Hindlimb muscle (tissue), 1 donor: ENCODE data around the gene CBARP. TPM values are rescaled to one million over a fixed set of nuclear protein-coding genes. Genes with fewer than 3 reads are reported as not detected.

Experiments used
- DNase-seq: peaks from one replicate; pipeline ENCODE4 v3.0.0-alpha.2; 2013
- polyA plus RNA-seq: library from polyadenylated mRNA; unstranded; fragments of 120-200 nt; gene quantifications from one replicate; pipeline ENCODE4 v1.2.1, GENCODE V29; 2013; ENCODE audit not compliant: insufficient read length

Gene CBARP
- polyA plus RNA-seq, 1 donor = 1.9 TPM

- no peak for DNase-seq
Measured at GRCh38 chr19:1265615-1266128, 27.9 kb upstream of the CBARP start.

DNA sequence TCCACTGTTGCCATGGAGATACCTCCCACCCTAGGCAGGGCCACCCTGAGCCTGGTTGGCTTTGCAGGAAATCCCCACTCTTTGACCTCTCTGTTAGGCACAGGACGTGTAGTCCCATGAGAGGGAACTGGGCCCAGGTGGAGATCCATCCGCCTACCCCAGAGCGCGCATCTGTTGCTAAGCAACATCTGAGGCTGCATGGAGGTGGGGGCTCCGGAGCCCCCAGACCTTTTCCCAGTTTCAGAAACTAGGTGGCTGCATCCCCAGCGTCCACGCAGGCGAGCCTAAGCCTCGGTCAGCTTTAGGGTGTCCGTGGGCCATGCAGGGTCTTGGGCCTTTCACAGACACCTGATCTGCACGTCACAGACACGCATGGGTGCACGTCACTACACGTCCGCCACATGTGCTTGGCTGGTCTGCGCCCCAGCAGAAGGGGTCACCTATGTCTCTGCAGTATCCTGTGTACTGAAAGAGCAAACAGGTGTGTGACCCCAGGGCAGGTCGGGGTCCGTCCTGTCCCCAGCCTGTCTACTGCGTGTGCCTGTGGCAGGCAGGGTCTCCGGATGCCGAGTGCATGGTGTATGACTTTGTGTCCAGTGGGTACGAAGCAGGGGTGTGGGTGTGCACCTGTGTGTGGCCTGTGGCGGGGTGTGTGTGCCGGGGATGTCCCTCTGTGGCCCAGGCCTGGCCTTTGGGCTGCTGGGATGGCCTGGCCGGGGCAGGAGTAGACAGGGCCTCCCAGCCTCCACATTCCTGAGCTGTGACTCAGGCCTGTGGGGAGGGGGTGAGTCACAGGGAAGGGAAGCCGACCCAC, 27.2 kb upstream of the CBARP start:
- no peak for DNase-seq

DNA sequence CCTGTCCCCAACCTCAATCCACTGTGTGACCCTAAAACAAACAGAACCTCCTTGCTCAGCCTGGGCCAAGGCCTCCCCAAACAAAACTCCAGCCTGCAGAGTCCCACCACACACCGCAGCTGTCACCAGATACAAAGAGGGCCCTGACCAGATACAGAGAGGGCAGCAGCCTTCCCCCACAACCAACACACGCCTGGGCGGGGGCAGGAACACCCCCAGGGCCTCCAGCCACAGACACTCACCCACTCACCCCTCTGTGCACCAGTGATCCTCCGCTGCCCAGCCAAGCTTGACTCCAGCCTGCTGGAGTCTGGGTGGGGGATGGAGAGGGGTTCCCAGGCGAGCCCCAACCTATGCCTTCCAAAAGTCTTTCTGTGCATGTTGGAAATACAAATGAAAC, 25.4 kb upstream of the CBARP start:
- DNase-seq = no peak

DNA sequence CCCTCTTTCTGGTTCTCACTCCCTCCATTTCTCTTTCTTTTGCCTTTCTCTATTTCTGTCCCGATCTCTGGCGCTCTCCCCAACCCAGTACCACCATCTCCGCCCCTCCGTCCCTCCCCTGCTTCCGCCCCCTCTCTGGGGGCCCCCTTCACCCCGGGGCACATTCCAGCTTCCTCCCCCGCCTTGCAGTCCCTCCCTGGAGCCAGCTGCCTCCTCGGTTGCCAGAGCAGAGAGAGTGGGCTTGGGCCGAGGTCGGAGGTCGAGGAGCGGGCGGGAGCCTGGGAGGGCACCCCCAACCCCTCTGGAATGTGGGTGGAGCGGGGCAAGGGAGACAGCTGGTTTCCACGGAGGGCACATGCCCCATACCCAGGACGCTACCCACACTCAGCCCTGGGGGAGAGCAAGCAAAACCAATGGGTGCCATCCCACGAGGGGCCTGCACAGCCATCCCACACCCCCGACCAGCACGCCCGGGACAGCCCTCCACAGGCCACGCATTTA, 24.9 kb upstream of the CBARP start:
- DNase-seq = no peak

DNA sequence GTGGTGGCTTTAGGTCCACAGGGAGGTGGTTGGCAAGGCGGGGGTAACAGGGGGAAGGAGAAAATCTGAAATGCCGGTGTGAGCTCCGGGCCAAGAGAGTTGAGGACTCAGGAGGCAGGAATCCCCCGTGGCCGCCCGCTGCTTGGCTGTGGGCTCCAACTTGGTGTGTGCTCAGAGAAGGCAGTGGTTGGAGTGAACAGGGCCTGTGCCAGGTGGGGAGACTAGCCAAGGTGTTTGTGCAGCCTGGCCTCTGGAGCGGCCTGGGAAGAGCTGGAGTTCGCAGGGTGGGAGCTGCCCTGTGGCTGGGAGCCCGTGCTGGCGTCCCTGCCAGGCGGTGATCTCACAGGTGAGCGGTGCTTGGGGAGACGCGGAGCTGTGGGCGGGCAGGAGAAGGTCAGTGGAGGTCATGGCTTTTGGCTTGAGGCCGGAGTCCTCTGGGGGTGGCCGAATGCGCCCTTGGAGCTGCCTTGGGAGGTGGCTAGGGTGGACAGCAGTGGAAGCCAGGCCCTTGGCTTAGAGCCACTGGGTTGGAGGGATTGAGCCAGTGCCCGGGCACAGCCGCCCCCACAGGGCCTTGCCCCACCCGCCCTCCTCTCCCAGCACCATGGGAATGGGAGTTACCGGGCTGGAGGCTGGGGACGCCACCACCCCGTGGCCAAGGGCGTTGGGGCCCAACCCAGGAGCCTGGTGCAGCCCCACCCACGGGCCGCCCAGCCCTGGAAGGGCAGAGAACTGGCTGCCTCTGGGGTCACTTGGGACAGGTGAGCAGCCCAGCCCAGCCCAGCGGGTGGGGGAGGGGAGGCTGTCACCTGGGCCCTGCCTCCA, 24.2 kb upstream of the CBARP start:
- DNase-seq = no peak

DNA sequence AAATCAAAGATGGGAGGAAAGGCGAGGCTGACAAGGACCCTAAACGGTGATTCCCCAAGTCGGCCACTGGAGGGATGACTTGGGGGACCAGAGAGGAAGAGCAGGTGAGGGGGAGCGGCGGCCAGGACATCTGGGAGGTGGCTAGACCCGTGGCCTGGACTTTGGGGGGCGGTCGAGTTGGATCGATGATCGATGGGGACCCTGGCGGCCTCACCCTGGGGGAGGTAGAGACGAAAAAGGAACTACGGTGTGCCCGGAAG, 23.7 kb upstream of the CBARP start:
- no peak for DNase-seq

- peak; percentile 99 for DNase-seq
Measured at GRCh38 chr19:1260749-1261537, 23.1 kb upstream of the CBARP start.

GRCh38 chr19:1259876-1260748, 22.3 kb upstream of the CBARP start:
- DNase-seq = no peak

- no peak for DNase-seq
Measured at GRCh38 chr19:1259206-1259875, 21.5 kb upstream of the CBARP start.

- no peak for DNase-seq
Measured at GRCh38 chr19:1258707-1259205, 21.0 kb upstream of the CBARP start.

- DNase-seq = no peak
Measured at GRCh38 chr19:1258163-1258492, 20.3 kb upstream of the CBARP start.

- DNase-seq = no peak
Measured at GRCh38 chr19:1257475-1258162, 19.8 kb upstream of the CBARP start.

DNA sequence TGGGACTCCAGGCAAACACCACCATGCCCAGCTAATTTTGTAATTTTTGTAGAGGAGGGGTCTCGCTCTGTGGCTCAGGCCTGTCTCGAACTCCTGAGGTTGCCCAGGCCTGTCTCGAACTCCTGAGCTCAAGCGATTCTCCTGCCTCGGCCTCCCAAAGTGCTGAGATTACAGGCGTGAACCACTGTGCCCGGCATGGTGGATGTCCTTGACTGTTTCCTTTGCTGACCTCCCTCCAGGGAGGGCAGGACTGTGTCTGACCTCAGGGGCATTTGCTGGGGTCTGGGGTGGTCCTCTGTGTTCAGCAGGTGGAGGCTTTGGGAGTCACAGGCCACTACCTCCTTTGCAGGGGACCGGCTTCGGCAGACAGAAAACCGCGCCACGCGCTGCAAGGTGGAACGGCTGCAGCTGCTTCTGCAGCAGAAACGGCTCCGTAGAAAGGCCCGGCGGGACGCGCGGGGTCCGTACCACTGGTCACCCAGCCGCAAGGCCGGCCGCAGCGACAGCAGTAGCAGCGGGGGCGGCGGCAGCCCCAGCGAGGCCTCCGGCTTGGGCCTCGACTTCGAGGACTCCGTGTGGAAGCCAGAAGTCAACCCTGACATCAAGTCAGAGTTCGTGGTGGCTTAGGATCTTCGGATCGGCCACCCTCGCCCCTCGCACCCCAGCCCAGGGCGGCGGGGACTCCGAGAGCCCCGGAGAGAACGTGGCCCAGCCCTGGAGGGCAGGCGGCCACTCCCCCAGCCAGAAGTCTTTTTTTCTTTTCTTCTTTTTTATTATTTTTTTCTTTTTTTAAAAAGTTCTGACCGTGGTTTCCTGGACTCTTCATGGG, 19.1 kb upstream of the CBARP start:
- no peak for DNase-seq

- DNase-seq = no peak
Measured at GRCh38 chr19:1255186-1256161, 17.7 kb upstream of the CBARP start.

GRCh38 chr19:1254530-1255185, 16.9 kb upstream of the CBARP start:
- no peak for DNase-seq

DNA sequence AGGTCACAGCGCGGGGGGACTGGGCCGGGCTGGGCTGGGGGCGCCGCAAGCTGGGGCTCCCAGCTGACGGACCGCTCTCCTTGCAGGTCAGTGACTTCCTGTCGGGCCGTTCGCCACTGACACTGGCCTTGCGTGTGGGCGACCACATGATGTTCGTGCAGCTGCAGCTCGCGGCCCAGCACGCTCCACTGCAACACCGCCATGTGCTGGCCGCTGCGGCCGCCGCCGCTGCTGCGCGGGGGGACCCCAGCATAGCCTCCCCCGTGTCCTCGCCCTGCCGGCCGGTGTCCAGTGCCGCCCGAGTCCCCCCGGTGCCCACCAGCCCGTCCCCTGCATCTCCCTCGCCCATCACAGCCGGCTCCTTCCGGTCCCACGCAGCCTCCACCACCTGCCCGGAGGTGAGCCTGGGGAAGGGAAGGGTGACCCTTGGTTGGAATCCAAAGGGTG, 16.3 kb upstream of the CBARP start:
- DNase-seq = no peak

DNA sequence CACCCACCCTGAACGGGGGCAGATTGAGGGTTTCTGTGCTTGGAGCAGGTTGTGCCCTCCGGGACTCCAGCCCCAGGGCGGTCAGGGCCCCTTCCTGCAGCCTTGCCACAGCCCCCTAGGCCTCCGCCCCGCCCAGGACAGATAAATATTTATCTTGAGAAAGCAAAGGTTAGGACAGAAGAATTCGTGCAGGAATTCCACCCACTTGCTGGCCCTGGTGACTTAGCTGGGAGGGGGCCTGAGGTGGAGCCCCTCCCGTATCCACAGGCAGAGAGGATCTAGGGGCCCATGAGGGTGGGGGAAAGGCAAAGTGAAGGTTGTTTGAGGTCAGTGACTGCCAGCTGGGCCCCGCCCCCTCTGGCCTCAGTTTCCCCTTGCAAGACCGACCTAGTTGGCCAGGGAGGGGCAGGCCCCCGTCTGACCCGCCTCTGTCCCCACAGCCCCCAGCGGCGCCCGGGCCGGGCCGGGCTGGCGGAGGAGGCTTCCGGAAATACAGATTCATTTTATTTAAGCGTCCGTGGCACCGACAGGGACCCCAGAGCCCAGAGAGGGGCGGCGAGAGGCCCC, 15.8 kb upstream of the CBARP start:
- DNase-seq = no peak
